Measurements from ENCODE around the gene ADAMTS9.

The ADAMTS9 gene

DNA sequence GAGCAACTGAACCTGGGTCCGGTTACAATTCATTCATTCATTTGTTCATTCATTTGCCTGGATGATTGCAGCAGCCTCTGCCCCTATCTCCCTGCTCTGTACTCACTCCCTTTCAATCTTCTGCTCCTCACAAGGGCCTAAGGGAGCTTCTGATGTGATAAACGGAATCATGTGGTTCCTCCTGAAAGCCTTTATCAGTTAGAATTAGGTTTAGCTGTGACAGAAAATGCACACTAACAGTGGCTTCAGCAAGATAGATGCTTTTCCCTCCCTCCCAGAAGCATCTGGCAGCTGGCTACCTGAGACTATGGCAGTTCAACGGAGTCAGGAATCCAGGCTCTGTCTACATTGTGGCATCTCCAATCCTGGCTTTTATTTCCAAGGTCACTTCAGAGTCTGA is 196.0 kb downstream of the ADAMTS9 start:
- DNase-seq (ENCODE audit: low read depth in 2 of 2), result no peak

DNA sequence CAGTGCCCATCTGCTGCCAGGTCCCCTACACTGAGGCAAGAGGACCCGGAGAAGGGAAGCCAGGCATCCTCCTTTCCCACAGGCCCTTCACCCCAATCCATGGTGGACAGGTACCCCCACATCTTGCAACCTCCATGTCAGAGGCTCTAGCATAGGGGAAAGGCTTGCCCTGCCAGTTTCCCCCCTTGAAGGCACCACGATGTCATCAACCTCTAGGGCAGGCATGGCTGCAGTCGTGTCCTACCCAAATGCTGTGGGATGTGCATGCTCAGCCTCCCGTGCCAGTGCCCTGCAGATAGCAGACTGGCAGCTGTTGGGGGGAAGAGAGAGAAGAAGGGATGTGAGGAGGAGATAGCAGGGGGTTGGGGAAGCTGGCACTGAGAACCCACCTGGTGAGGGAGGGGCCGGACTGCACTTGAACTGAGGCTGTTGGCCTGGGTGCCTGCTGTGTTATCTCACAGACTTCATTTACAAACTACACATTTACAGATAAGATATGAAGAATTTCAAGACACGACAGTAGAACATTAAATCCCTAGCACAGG is 197.5 kb downstream of the ADAMTS9 start:
- no peak for DNase-seq (ENCODE audit: low read depth in 2 of 2)

- DNase-seq (ENCODE audit: low read depth in 2 of 2), result no peak
Measured at GRCh38 chr3:64489361-64490044, 198.3 kb downstream of the ADAMTS9 start.

DNA sequence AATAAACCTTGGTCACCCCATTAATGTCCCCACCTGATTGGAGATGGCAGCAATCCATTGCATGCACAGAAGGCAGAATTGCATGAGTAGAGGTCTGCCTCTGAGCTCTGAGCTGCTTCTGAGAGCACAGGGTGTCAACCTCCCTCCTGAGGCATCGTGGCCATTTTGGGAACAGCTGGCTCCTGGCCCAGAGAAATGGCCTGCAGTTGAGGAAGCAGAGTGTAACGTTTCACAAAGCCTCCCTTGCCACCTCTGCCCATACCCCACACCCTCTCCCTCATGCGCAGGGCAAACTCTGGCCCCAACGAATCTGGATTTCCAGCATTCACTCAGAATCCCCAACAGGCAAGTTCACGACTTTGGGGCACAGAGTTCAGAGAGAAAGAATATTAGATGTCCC is 198.9 kb downstream of the ADAMTS9 start:
- DNase-seq (ENCODE audit: low read depth in 2 of 2), result no peak

GRCh38 chr3:64484289-64484992 is 203.4 kb downstream of the ADAMTS9 start:
- peak in 1 of 2 donors; percentile 8 for DNase-seq (ENCODE audit: low read depth in 2 of 2)

DNA sequence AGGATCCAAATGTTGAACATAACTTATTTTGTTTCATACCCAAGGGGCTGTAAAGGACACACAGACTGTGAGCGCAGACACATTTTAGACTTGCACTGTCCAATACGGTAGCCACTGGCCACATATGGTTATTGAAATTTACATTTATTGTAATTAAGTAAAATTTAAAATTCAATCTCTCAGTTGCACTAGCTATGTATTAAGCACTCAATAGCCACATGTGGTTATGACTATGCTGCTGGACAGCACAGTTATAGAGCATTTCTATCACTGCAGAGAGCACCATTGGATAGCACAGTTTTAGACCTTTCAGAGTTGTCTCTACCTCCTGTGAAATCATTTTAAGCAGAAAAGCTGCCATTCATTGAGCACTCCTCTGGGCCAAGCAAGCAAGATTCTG is 204.3 kb downstream of the ADAMTS9 start:
- no peak for DNase-seq (ENCODE audit: low read depth in 2 of 2)

GRCh38 chr3:64475037-64475436 is 212.8 kb downstream of the ADAMTS9 start:
- DNase-seq (ENCODE audit: low read depth in 2 of 2), result no peak

DNA sequence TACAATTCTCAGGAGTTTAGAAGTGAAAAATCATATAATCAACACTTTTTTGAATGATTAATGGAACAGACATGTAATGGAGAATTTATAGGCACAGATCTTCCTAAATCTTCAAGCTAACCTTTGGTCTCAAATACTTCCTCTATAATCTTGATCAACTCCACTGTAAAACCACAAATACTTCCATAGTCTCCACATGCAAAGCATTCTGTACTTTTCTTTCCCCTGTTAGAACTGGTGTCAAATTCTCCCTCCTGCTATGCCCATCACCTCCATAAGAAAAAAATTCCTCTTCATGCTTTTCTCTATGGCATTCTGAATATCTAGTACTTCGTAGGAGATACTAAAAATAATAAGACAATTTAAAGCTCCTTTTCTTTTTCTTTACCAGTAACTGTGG is 214.3 kb downstream of the ADAMTS9 start:
- no peak for DNase-seq (ENCODE audit: low read depth in 2 of 2)

DNA sequence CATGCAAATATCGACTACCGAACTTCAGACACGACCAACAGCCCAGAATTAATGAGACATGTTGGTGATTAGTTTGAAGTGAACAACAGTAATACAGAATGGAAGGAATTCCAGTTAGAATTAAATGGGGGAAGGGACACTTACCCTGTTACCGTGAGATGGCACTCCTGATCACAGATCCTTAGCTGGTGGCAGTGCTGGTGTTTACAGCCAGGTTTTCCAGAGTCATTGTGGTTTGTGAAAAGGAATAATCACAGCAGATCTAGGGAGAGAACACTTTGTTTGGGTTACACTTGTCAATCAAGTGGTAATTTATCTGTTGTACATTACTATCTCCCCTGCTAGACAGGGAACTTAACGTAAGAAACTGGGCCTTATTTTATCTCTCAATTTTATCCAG is 217.4 kb downstream of the ADAMTS9 start:
- DNase-seq (ENCODE audit: low read depth in 2 of 2), result no peak

DNA sequence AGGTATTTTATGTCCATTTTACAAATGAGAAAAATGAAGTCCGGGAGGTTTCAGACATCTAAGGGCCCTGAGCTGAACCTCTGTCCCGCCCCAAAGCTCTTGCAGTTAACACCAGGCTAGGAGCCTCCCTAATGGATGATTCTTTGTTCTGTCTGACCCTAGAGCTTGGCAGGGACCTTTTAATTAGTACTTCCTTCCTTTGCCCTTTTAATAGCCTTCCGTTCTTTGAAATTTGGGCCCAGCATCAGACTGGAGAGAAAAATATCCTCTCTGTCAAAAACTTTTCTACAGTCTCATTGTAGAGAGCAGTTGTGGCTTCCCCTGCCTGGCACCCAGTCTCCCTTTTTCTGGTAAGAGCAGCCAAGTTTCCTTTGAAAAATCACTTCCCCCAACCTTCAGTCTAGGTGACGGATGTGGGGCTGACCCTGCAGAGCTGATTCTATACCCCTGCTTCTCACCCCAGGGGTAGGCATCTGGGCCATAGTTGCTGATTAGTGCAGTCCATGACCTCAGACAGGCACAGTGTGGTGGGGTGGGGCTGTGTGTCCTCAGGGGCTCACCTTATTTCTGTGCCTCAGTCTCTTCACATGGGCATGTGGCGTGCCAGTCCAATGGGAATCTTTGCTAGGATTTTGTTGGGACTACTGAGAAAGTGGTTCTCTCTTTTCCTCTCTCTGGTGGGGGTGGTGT is 220.4 kb downstream of the ADAMTS9 start:
- DNase-seq (ENCODE audit: low read depth in 2 of 2), result no peak

All from stimulated activated CD8-positive, alpha-beta memory T cell treated with anti-CD3 and anti-CD28 coated beads, Interleukin-2, amount 100 ng/mL, for 1 hour (primary cell).